GM19351 (cell line): ENCODE results near the gene EIF4A2.

Source experiments
- ATAC-seq: cut with Tn5 transposase; IDR thresholded peaks from one replicate; pipeline ENCODE4 v1.9.1; 2021; ENCODE audit warnings: mild to moderate bottlenecking, moderate library complexity; ENCODE audit not compliant: unreplicated experiment

EIF4A2 gene

DNA sequence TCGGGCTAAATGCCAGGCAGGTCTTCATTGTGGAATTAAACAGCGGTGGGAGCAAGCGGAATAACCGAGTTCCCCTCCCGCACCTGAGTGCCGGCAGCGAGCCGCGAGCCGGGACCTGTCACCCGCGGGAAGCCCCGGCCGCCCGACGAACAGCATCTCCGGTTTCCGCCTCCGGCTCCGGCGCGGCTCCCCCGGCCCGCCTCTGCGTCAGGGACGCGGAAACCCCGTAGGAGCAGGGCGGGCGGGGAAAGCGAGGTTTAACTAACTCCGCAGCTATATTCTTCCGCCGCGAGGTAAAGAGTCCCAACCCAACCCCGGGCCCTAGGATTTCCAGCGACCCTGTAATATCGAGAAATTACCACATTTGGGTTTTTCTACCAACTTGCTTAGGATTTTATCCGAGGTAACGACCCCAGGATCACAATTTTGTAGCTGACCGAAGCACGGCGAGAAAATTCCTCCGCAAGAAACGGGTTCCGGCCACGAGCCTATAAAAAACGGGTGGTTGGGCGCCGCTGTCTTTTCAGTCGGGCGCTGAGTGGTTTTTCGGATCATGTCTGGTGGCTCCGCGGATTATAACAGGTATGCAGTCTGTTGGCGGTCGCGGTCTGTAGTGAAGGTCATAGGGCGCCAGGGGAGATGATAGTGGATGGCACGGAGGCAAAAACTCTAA is at the start of gene EIF4A2:
Gene EIF4A2 (plus strand): TSS at position 520 of the 673 bp plus-strand sequence. CDS start 34 bp downstream, at position 554.
- peak; percentile 59 for ATAC-seq

DNA sequence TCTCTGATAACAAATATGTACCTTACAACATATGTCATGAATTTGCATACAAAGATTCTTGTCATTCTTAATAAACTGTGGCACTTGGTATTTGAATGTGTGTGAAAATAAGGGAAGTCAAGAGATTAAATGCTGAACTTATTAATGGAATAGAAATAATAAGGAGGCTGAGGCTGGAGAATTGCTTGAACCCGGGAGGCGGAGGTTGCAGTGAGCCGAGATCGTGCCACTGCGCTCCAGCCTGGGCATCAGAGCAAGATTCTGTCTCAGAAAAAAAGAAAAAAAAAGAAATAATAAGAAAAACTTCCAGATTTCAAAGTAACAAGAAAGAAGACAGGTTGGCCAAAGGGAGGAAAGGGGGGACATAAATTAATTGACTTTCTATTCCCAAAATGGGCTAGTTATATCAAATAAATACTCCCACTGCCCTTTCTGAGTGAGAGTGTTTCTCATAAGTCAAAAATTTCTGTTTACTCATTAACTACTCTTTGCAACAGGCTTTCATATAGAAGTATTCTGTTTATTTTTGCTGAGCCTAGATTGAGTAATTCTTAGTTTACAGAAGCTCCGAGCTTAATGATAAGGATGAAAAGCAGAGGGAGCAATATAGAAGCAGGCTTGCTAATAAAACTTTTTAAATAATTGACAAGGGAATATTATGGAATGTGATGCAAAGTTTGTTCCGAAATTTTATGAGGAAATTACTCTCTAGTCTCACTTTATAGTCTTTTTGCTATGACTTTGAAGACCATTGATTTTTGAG is 40.6 kb upstream of the EIF4A2 start:
- no peak for ATAC-seq

DNA sequence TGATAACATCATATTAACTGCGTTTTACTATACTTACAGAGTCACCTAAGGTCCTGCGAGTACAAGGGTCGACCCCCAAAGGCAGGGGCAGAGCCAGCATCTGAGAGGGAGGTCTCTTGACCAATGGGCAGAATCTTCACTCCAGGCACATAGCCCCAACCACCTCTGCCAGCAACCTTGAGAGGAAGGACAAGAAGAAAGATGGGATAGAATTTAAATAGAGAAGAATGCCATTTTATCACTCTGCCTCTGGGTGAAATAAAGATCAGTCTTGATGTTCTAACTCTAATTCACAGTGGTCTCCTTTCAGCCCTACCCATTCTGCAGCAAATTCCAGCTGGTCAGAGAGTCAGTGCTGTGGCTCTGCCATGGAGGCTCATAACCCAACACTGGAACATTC is 39.7 kb upstream of the EIF4A2 start:
- ATAC-seq, result no peak

DNA sequence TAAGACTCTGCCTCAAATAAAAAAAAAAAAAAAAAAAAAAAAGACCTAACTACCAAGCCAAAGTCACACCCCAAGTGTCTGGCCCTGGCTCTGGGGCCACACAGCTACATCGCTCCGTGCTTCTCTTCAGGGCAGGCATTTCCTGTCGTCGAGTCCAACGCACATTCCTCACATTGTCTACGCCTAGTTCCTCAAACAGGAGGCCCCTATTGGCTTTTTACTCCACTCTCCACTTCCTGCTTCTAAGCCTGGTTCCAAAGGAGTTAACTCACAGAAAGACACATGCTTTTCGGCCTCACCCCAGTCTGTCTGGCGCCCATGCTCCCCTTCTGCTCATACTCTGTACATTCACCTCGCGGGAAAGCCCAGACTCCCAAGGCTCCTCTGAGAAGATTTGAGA is 37.4 kb upstream of the EIF4A2 start:
- ATAC-seq, result no peak

DNA sequence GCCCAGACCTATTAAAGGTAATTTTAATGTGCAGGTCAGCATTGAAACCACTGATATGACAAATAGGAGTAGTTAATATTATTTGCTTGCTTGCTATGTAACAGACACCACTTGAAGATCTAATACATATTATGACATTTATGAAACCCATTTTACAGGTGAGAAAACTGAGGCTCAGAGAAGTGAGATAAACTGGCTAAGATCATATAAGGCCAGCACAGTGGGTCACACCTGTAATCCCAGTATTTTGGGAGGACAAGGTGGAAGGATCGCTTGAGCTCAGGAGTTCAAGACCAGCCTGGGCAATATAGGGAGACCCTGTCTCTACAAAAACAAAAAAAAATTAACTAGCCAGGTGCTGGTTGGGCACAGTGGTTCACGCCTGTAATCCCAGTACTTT is 33.1 kb upstream of the EIF4A2 start:
- ATAC-seq, result no peak

DNA sequence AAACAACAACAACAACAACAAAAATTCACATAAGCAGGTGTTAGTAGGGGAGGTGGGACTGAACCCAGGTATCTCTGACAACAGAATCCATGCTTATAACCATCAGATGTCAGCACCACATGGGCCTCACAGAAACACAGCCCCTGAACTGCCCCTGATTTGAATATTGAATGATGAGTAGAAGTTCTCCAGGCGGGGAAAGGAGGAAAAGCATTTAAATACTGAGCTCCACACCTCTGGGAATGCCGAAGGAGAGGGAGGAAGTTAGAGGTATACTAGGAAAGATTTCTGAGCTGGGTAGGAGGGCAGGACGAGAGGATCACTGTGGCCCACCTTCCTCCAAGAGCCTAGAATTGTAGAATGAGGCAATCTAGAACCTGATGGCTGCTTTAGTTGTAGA is 31.9 kb upstream of the EIF4A2 start:
- ATAC-seq, result no peak

DNA sequence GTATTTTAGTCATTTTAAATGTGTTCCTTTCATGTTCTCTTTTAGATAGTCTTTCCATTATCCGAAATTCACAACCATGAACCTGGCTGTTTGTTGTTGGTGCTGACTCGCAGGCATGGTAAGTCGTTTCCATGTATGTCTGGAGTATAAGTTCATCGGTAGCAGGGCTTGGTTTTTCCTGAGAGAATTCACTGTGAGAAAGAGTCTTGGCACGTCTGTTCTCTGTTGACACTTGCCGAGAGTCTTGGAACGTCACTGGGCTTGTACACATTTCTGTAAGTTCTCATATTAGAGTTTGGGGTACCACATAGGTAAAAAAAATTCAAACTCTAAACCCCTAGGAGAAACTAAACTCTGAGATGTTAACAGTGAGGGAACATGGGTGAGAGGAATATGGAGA is 29.4 kb upstream of the EIF4A2 start:
- no peak for ATAC-seq

DNA sequence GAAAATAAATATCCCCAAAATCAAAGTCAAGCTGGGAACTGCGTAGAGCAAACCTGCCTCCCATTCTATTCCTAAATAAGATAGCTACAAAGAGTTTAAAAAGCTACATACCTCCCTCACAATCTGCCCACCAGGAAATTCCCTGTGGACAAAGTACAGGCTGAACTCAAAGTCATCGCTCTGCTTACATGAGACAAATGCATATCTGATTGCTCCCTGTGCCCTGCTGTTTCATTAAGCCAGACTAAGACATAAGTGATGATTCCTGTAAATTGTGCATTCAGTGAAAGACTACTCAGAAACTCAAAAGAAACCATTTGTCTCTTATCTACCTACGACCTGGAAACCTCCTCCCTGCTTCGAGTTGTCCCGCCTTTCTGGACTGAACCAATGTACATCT is 28.5 kb upstream of the EIF4A2 start:
- ATAC-seq, result no peak

DNA sequence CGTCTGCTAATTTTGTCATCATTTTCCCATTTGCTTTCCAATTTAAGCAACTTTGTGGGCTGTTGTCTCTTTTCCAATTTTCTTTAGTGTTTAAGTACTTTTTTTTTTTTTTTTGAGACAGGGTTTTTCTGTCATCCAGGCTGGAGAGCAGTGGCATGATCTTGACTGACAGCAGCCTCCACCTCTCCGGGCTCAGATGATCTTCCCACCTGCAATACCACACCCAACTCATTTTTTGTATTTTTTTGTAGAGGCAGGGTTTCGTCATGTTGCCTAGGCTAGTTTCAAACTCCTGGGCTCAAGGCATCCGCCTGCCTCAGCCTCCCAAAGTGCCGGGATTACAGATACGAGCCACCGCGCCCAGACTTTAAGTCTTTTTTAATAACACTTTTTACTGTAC is 26.2 kb upstream of the EIF4A2 start:
- no peak for ATAC-seq

DNA sequence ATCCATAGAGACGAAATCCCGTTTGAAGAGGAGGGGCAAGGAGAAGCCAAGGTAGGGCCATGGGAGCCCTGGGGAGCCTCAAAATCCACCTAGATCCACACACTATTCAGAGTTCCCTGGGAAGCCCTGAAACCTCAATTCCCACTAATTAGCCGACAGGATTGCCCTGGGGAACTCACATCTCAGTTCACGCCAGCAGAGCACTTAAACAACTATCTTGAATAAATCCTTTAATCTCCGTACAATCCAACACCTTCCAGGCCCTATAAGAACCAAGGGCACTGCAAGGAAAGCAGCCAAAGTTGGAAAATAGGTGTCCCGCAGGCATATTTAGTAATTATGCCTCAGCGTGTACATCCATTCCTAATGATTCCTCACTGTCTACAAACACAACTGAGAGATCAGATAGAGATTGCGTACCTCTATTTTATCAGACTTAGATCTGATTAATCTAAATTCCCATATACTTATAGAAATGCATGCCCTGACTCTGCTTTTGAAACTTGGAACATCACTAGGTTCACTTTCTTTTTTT is 25.6 kb upstream of the EIF4A2 start:
- ATAC-seq, result no peak

DNA sequence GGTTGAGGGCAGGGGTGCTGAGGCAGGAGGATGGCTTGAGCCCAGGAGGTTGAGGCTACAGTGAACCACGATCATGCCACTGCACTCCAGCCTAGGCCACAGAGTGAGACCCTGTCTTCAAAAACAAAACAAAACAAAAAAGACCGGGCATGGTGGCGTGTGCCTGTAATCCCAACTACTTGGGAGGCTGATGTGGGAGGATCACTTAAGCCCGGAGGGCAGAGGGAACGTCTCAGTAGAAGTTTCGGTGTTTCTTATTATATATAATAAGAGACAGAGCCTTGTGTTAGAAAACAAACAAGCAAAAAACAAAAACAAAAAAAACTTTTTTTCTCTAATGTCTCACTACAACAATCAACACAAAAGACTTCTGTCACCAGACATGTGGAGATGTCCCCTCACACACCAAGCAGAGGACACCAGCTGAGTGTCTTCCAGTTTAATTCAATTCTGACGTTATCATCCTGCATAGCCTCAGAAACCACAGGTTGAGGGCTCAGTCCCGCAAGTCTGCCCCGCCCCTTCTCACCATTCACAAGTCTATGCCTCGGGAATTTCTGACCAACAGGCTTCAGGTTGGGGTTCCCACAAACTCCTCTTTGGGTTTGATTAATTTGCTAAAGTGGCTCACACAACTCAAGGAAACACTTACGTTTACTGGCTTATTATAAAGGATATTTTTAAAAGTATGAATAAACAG is 24.0 kb upstream of the EIF4A2 start:
- ATAC-seq, result no peak

DNA sequence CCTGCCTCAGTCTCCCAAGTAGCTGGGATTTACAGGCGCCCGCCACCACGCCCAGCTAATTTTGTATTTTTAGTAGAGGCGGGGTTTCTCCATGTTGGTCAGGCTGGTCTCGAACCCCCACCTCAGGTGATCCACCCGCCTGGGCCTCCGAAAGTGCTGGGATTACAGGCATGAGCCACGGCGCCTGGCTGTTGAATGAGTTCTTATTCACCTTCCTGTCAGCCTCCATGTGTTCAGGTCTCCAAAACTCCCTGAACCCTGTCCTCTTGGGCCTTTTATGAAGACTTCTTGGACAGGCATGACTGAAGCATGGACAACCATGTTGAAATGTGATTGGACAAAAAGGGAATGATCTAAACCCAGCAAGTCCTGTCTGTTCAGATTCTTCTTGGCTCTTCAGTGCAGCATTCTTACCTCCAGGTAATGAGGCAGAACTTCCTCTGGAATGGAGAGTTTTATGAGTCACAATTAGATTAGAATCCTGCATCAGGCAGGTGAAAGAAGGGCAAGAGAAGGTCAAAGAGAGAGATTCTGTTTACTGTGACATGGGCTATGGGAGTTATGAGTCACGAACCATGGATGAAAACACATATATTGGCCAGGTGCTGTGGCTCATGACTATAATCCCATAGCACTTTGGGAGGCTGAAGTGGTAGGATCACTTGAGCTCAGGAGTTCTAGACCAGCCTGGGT is 23.1 kb upstream of the EIF4A2 start:
- ATAC-seq, result no peak

DNA sequence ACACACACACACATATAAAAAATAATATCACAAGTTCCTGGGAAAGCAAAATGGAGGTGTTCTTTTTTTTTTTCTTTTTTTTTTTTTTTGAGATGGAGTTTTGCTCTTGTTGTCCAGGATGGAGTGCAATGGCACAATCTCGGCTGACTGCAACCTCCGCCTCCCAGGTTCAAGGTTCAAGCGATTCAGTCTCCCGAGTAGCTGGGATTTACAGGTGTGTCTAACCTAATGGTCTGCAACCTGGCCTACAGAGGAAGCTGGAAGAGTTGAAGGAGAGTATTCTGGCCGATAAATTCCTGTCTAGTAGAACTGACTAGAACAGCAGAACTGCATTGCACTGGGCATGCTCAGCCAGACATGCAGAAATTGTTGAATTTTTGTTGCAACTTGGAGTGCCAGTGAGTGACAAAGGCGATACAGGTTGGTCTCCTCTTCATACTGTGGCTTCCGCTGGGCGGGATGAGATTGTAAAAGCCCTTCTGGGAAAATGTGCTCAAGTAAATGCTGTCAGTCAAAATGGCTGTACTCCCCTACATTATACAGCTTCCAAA is 22.4 kb upstream of the EIF4A2 start:
- ATAC-seq, result no peak

DNA sequence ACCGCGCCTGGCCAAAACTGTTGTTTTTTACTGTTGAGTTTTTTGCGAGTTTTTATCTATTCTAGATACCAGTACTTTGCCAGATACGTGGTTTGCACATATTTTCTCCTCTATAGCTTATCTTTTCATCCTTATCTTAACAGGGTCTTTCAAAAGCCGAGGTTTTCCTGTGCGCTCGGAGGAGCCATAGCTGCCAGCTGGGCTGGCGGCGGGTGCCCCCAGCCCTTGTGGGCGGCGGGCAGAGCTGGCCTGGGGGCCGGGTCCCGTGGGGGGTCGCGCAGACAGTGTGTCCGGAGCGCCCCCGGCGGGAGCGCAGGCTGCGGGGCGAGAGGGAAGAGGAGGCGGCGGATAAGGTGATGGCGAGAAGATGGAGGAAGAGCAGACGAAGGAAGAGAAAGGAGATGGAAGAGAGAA is 11.1 kb upstream of the EIF4A2 start:
- ATAC-seq, result peak; percentile 18

DNA sequence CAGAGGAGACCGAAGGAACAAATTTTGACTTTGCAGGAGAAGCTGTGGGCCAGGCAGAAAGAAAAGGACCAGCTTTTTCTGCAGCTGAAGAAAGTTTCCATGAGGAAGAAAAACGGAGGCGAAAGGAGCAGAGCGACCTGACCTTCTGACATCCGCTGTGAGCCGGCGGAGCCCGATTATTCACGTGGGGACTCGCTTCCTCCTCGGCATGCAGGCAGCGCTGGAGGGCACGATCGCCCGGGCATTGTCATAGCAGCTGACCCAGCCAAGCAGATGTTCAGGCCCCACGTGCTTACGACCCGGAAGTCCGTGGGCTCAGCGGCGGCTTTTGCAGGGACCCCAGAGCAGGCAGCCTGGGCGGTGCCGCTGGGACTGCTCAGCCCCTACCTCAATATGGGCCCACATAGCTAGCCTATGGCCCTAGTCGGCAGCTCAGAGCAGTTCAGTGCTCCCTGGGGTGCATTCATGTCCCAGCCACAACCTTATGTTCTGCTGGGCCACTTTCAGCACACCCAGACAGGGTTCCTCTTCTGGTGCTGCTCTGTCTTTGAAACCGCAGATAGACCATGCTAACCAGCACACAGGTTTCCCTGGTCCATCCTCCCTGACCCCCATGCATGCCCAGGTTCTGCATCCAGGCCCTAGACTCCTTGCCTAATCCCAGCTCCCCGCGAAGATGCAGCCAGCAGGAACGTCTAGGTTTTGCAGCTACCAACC is 10.5 kb upstream of the EIF4A2 start:
- ATAC-seq, result peak; percentile 96

DNA sequence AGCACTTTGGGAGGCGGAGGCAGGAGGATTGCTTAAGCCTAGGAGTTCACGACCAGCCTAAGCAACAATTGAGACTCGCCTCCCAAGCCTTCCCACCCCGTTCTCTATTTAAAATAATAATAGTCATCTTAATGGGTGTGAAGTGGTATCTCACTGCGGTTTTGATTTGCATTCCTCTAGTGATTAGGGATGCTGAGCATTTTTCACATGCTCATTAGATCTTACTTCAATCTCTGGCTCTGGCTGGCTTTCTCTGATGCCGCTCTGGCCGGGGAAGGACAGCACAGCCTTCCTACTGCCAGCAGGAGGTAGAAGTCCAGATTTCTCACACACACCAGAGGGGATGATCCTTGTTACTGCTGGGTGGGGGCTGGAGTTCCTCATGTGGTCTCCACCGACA is 7.4 kb upstream of the EIF4A2 start:
- no peak for ATAC-seq

DNA sequence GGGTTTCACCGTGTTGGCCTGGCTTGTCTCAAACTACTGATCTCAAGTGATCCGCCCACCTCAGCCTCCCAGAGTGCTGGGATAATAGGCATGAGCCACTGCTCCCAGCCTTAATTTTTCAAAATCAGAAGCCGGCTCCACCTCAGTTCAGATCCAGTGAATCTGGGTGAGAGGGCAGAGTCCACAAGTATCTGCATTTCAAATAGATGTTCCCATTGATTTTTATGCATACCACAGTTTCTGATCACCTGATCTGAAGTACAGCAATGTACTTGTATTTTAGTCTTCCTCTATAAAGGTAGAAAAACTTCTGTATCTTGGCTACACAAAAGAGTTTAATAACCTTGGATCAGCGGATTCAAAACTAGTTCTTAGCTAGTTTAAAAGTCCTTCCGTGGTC is 4.2 kb upstream of the EIF4A2 start:
- ATAC-seq, result no peak

DNA sequence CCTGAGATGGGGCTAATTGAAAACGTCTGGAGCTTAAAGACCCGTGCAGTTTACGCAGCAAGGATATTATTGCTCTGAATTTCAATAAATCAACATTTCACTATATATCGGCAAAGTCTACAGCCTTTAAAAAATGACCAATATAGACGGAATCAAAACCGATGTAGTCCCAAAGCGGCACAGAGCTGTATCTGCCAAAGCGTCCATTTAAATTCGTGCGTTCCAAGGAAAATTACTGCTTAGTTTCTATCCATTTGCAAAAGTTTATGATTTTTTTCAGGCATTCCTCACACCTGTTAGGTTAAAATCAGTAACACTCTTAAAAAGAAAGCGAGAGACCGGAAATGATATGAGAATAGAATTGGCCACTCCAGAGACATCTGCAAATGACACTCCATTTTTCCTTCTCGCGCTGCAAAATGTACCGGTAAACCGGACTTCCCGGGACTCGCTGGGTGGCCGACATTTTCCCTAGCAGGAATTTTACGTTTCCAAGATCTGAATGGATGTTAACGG is 777 bp upstream of the EIF4A2 start:
- no peak for ATAC-seq

DNA sequence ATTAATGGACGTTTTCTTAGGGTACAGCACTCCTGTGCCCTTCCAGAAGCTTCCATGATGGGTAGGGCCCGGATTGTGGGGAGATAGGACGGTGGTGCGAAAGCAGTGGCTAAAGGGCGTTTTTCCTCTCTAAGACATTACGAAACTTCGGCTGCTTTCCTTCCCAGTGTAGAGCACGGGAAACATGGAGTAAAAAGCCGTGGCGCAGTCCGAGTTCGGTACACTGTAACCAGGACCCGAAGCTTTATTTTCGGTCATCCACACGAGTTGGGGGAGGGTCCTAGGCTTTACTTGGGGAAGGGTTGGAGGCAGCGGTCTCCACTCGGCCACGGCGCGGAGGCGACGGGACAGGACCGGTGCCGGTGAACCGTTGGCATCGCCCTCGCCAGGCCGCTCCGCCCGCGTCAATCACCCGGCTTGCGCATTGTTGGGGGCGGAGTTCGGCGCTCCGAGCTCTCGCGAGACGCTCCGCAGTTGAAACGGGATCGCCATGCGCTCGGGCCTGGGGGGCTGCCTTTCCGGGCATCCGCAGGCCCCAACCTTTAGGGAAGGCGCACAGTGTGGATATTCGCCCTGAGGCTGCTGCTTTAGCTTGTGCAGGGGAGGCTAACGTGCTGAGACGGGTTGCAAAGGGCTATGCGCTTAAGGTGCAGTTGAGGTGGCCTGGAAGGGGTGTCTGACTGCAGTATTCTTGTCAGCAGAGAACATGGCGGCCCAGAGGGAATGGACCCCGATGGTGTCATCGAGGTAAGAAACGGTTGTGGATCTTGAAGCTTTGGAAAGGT is 546 bp downstream of the EIF4A2 start:
- ATAC-seq, result peak; percentile 62
